Parathyroid adenoma (tissue), 2 donors: ENCODE data around the gene XAF1.
"Not testable (repeated sequence)": the region's sequence is repeated elsewhere in the genome, so short reads cannot be mapped to it uniquely, and the experiment has no call there.

ENCODE experiments used
- H2AFZ ChIP-seq: fragments of 300-600 bp; sonication (generic); one replicate; pipeline ENCODE4 v1.7.0; 2017; ENCODE audit warnings: antibody characterized with exemption, mild to moderate bottlenecking
- H3K27ac ChIP-seq: fragments of 300-600 bp; sonication (generic); one replicate; pipeline ENCODE4 v1.7.0; 2017
- H3K27me3 ChIP-seq: fragments of 300-600 bp; sonication (generic); one replicate; pipeline ENCODE4 v1.7.0; 2017; ENCODE audit warnings: low read length; ENCODE audit not compliant: control insufficient read depth, insufficient read depth
- H3K36me3 ChIP-seq: fragments of 300-600 bp; sonication (generic); one replicate; pipeline ENCODE4 v1.7.0; 2017; ENCODE audit warnings: low read length; ENCODE audit not compliant: control insufficient read depth, insufficient read depth
- H3K4me1 ChIP-seq: fragments of 300-600 bp; sonication (generic); one replicate; pipeline ENCODE4 v1.7.0; 2017; ENCODE audit warnings: control low read depth
- H3K4me2 ChIP-seq: fragments of 300-600 bp; sonication (generic); one replicate; pipeline ENCODE4 v1.7.0; 2017; ENCODE audit warnings: low read length
- H3K4me3 ChIP-seq: fragments of 300-600 bp; sonication (generic); one replicate; pipeline ENCODE4 v1.7.0; 2017; ENCODE audit warnings: low read depth, low read length
- H3K79me2 ChIP-seq: fragments of 300-600 bp; sonication (generic); one replicate; pipeline ENCODE4 v1.7.0; 2017; ENCODE audit warnings: control low read depth
- H3K9ac ChIP-seq: fragments of 300-600 bp; sonication (generic); one replicate; pipeline ENCODE4 v1.7.0; 2017; ENCODE audit warnings: mild to moderate bottlenecking
- H3K9me3 ChIP-seq: fragments of 300-600 bp; sonication (generic); one replicate; pipeline ENCODE4 v1.7.0; 2017; ENCODE audit warnings: low read length; ENCODE audit not compliant: control insufficient read depth
- CTCF ChIP-seq: fragments of 300-600 bp; sonication (generic); IDR thresholded peaks from one replicate; pipeline ENCODE4 v1.7.0; 2017; ENCODE audit warnings: antibody characterized with exemption, mild to moderate bottlenecking
- donor health status: primary hyperparathyroidism.

The XAF1 gene

GRCh38 chr17:6800422-6801027 lies 44.7 kb downstream of the XAF1 start:
- Histone ChIP-seq H3K36me3 (no peaks in the 10 kb centered on the region), H3K4me3 (no peak overlapping the region), H3K9me3 (no peaks in the 10 kb centered on the region), H2AFZ (no peak overlapping the region), H3K27me3 (no peaks in the 10 kb centered on the region), H3K27ac (no peak overlapping the region), H3K4me2 (no peak overlapping the region), H3K4me1 (peaks cover 3% of the 10 kb centered on the region), H3K9ac (no peak overlapping the region), H3K79me2 (no peaks in the 10 kb centered on the region)
- TF ChIP-seq CTCF: no peak

- Histone ChIP-seq H3K79me2 (no peaks in the 10 kb centered on the region), H2AFZ (no peak overlapping the region), H3K27ac (no peak overlapping the region), H3K4me3 (no peak overlapping the region), H3K4me2 (no peak overlapping the region), H3K9ac (no peak overlapping the region), H3K27me3 (no peaks in the 10 kb centered on the region), H3K36me3 (no peaks in the 10 kb centered on the region), H3K4me1 (no peaks in the 10 kb centered on the region), H3K9me3 (no peaks in the 10 kb centered on the region)
- TF ChIP-seq CTCF: no peak
Measured at GRCh38 chr17:6811510-6811909, 55.7 kb downstream of the XAF1 start.

GRCh38 chr17:6812295-6812694 lies 56.4 kb downstream of the XAF1 start:
- no peak overlapping the region for H3K27ac ChIP-seq
- no peak for TF ChIP-seq CTCF
- H3K27me3 ChIP-seq: no peaks in the 10 kb centered on the region
- H2AFZ ChIP-seq: no peak overlapping the region
- no peak overlapping the region for H3K4me2 ChIP-seq
- no peaks in the 10 kb centered on the region for H3K9me3 ChIP-seq
- H3K4me3 ChIP-seq: no peak overlapping the region
- no peaks in the 10 kb centered on the region for H3K79me2 ChIP-seq
- H3K36me3 ChIP-seq: no peaks in the 10 kb centered on the region
- H3K9ac ChIP-seq: no peak overlapping the region
- H3K4me1 ChIP-seq: no peaks in the 10 kb centered on the region

GRCh38 chr17:6815775-6816174 lies 59.9 kb downstream of the XAF1 start:
- no peak overlapping the region for H3K4me3 ChIP-seq
- no peaks in the 10 kb centered on the region for H3K4me1 ChIP-seq
- no peak overlapping the region for H3K4me2 ChIP-seq
- no peaks in the 10 kb centered on the region for H3K27me3 ChIP-seq
- H3K36me3 ChIP-seq: no peaks in the 10 kb centered on the region
- H3K27ac ChIP-seq: no peak overlapping the region
- no peak for TF ChIP-seq CTCF
- H3K9me3 ChIP-seq: no peaks in the 10 kb centered on the region
- no peak overlapping the region for H2AFZ ChIP-seq
- H3K79me2 ChIP-seq: no peaks in the 10 kb centered on the region
- H3K9ac ChIP-seq: no peak overlapping the region

GRCh38 chr17:6816368-6816767 lies 60.5 kb downstream of the XAF1 start:
- H3K4me3 ChIP-seq, H3K9ac ChIP-seq, H3K9me3 ChIP-seq, H3K27ac ChIP-seq, H3K79me2 ChIP-seq, H3K4me2 ChIP-seq, H3K4me1 ChIP-seq, H3K27me3 ChIP-seq, H3K36me3 ChIP-seq, H2AFZ ChIP-seq: not testable (repeated sequence)
